ENCODE measurements around the gene LRSAM1.

The LRSAM1 gene

GRCh38 chr9:127518091-127518856, 67.0 kb downstream of the LRSAM1 start:
- DNase-seq: no peak

- DNase-seq: peak in 1 of 5 experiments; percentile 18
These were observed 68.2 kb downstream of the LRSAM1 start for GRCh38 chr9:127519301-127520166.

GRCh38 chr9:127520941-127521918, 69.9 kb downstream of the LRSAM1 start:
- no peak for DNase-seq

GRCh38 chr9:127521919-127522304, 70.6 kb downstream of the LRSAM1 start:
- DNase-seq: no peak

DNA sequence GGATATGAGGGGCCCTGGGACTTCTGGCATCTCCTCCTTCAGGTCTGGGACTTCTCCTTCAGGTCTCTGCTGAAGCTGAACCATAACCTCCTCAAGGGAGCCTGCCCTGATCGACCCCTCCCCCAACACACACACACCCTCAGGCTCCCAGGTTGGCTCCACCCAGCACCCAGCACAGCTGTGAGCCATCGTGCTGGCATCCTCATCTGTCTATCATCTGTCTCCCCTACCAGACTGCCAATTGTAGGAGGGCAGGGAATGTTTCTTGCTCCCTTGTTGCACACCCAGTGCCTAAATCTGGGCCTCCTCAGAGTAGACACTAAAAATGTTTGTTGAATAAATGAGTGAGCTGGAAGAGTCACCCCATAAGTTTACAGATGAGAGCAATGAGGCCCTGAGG, 71.4 kb downstream of the LRSAM1 start:
- DNase-seq: no peak

DNA sequence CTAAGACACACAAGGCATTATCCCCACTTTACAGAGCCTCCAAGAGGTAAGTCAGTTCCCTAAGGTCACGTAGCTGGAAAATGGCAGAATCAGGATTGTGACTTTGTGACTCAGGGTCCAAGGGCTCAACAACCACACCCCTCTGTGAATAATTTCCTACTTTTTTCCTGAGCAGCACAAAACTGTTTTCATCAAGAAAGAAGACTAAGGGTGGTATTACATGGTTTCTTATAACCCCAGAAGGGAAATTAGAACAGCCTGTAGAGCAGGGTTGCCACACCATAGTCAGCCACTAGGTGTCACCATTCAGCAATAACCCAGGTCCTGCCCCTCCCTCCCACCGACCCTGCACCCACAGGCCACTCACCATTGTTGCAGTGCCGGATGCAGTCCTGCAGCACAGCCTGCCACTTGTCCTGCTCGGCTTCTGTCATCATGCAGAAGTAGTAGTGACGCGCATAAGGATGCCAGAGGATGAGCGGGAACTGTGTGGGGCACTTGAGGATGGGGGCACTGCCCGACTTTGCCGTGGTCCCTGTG, 72.1 kb downstream of the LRSAM1 start:
- DNase-seq: peak in 1 of 5 experiments; percentile 40

GRCh38 chr9:127524373-127524772, 73.1 kb downstream of the LRSAM1 start:
- no peak for DNase-seq

DNA sequence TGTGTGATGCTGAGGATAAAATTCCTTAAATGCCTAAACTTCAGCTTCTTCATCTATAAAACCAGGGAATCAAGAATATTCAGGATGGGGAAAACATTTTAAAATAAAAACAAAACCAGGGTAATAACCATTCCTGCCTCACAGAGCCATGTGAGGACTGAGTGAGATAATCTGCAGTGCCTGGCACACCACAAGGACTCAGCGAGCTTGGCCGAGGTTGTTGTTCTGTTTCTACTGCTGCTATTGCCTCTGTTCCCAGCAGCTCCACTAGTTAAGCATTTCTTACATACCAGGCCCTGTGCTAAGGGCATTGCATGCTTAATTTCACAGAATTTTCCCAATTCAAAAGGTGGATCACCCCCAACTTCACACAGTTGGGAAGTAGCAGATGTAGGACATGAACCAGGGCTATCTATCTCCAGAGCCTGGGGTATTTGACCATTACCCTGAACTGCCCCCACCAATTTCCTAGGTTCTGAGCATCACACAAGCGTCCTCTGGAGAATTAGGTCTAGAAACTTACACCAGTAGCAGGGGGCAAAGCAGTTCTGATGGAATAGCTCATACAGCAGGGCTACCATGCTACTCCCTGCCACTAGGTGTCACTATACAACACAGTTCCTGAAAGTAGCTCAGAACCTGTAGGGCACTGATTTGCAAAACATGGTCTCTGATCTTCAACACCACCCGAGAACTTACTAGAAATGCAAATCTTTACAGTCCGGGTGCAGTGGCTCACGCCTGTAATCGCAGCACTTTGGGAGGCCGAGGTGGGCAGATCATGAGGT, 74.3 kb downstream of the LRSAM1 start:
- peak in 1 of 5 experiments; percentile 49 for DNase-seq

DNA sequence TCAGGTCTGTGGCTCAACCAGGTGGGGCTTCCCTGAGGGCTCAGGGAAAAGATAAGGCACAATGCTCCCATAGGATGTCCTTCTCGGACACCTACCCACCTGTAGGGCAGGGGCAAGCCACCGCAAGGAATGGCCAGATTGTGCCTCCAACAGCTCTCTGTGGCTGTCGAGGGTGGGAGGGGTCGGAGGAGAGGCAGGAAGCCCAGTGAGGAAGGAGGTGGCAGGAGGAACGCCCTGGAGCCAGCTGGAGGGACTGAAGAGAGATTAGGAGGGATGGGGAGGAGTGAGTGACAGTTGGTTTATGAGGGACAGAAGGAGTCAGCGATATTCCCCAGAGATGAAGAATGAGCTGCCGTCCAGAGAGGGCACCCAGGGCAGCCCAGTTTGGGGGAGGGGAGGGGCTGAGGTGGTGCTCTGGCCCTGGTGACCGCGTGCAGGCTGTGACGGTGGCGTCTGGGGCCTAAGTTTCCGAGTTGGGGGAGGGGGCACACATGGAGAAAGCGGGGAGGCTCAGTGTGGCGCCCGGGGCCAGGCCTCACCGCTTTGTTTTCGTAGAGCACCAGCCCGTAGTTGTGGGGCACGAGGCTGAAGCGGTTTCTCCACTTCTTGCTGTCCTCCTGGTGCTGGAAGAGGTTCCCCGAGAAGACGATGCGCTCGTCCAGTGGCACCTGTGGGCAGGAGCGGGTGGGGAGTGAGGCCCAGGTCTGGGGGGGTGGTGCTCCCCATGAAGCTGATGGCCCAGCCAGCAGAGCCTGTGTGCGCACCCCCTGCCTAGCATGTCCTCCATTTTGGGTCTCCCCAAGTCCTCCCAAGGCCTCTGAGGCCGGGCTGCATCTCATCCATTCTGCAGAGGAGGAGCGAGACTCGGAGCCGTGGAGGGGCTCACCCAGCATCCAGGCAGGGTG, 75.6 kb downstream of the LRSAM1 start:
- no peak for DNase-seq

DNA sequence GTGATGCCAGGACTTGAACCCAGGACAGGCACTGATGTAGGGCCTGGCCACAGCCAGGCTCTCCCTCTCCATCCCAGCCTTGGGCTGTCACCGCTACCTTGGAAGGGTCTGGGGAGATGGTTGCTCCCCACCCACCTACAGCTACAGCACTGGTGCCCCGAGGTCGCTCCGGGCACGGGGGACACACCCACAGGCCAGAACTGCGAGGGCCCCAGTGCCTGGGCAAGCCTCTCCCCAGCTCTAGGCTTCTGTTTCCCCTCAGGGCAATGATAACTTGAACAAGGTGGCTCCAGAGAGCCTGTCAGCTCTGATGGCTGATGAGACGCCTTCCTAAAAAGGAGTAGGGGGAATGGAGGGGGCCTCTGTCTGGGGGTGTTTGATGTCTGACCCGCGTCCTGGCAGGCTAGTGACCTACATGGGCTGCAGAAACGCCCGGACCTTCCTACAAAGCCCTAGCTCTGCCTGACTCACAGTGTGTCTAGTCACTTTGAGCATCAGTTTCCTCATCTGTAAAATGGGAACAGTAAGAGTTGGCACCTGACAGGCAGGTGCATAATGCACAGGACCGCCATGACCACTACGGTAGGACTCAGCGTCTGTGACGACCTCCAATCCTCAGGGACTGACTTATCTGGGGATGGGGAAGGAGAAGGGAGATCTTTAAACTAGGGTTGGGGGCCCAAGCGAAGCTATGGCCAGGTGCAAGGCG, 76.4 kb downstream of the LRSAM1 start:
- no peak for DNase-seq

- DNase-seq: no peak
These were observed 77.3 kb downstream of the LRSAM1 start for GRCh38 chr9:127528422-127529251.

DNA sequence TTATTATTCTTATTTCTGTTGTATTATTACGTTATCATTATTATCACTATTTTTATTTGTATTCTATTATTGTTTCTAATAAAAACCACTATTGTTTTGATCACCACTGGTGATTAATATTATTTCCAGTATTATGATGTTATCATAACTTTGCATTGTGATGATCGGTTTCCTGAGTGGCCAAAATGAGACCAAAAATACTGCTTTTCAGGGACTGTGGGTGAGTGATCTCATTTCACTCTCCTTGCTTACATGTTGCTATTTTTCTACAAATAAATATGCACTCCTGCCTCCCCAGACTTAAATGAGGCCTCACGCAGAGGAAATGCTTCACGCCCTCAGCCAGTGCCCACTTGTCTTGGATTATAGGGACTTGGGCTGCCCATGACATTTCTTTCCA, 78.4 kb downstream of the LRSAM1 start:
- DNase-seq: no peak

GRCh38 chr9:127530206-127530941, 79.1 kb downstream of the LRSAM1 start:
- DNase-seq: no peak

DNA sequence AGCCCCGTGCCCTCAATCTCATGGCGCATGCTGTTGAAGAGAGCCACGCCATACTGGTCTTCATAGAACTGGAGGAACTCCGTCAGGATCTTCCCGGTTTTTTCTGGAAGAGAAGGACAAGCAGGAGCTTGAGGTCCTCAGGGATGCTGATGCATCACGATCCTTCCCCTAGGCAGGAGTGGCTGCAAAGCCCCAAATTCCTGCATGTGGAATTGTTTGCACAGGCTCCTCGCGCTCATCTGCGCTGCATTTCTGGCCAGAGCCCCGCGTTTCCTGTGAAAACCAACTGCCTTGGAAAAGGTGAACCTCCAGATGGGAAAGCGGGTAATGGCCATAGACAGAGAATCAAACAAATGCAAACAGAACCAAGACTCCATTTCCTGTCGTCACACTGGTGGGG, 80.4 kb downstream of the LRSAM1 start:
- no peak for DNase-seq

- DNase-seq: no peak
These were observed 83.1 kb downstream of the LRSAM1 start for GRCh38 chr9:127534250-127534906.

GRCh38 chr9:127534931-127535330, 83.6 kb downstream of the LRSAM1 start:
- DNase-seq: no peak

- DNase-seq: no peak
These were observed 84.1 kb downstream of the LRSAM1 start for GRCh38 chr9:127535396-127535795.

DNA sequence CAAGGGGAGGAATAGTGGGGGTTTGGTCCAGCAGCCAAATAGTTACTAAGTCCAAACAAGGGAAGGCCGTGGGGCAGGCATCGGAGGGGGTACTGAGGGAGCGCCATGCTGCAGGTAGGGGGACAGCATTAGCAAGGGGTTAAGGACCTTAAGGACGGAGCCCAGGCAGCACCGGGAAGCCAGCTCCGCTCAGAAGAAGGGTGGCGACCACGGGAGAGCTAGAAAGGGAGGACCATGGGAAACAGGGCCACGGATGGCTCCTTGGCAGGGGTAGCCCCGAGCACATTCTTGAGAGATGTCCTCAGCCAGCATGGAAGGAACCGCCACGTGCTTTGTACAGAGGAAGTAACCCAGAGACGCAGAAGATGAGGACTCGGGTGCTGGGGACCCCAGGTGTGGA, 84.5 kb downstream of the LRSAM1 start:
- no peak for DNase-seq

All from T-helper 2 cell (primary cell).